ENCODE measurements around the gene AQR.
"Not testable (repeated sequence)": the region's sequence is repeated elsewhere in the genome, so short reads cannot be mapped to it uniquely, and the experiment has no call there.

DNA sequence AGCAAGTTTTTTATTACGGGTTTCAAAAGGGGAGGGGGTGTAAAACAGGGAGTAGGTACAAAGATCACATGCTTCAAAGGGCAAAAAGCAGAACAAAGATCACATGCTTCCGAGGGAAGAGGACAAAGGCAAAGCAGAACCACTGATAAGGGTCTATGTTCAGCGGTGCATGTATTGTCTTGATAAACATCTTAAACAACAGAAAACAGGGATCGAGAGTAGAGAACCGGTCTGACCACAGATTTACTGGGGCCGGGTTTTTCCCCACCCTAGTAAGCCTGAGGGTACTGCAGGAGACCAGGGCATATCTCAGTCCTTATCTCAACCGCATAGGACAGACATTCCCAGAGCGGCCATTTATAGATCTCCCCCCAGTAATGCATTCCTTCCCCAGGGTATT, 162.3 kb downstream of the AQR start:
- not testable (repeated sequence) for TF ChIP-seq CTCF (IDR thresholded peaks at IDR 0.05; ENCODE audit: borderline replicate concordance, extremely low read depth, low read length, poor library complexity, severe bottlenecking); EZH2 (IDR thresholded peaks at IDR 0.05; ENCODE audit: borderline replicate concordance, low read depth, low read length, severe bottlenecking)

All from DND-41 (cell line).